Neural cell (in vitro differentiated cells): ENCODE data around the gene SMIM44. TPM values are rescaled to one million over a fixed set of nuclear protein-coding genes. Genes with fewer than 3 reads are reported as not detected.

Experiments used
- H2AFZ ChIP-seq: fragments of 200-600, 300-800 bp; sonication (generic), shearing (Covaris generic); 2 replicates; pipeline ENCODE4 v1.6.0; 2014; ENCODE audit warnings: low read depth, mild to moderate bottlenecking, antibody characterized with exemption, low read length, moderate library complexity
- H3F3A ChIP-seq: fragments of 200-600 bp; shearing (Covaris generic); 2 replicates; pipeline ENCODE4 v1.6.1; 2016; ENCODE audit warnings: mild to moderate bottlenecking, moderate library complexity, mixed read lengths, antibody characterized with exemption, low read length; ENCODE audit not compliant: insufficient read depth, poor library complexity, severe bottlenecking
- H3K27ac ChIP-seq: fragments of 200-600, 300-800 bp; sonication (generic), shearing (Covaris generic); 2 replicates; pipeline ENCODE4 v1.5.1; 2014; ENCODE audit warnings: mild to moderate bottlenecking, low read length, moderate library complexity
- H3K27me3 ChIP-seq: fragments of 300-800, 200-600 bp; sonication (generic), shearing (Covaris generic); 2 replicates; pipeline ENCODE4 v1.6.0; 2014; ENCODE audit warnings: mild to moderate bottlenecking, low read depth, low read length, moderate library complexity; ENCODE audit not compliant: insufficient read depth
- H3K36me3 ChIP-seq: fragments of 300-800, 200-600 bp; sonication (generic), shearing (Covaris generic); 2 replicates; pipeline ENCODE4 v1.5.1; 2014; ENCODE audit warnings: mild to moderate bottlenecking, antibody characterized with exemption, low read length, moderate library complexity; ENCODE audit not compliant: insufficient read depth
- H3K4me2 ChIP-seq: fragments of 300-800, 200-600 bp; sonication (generic), shearing (Covaris generic); 2 replicates; pipeline ENCODE4 v1.6.0; 2014; ENCODE audit warnings: mild to moderate bottlenecking, low read length
- H3K4me3 ChIP-seq: fragments of 300-800, 200-600 bp; sonication (generic), shearing (Covaris generic); 2 replicates; pipeline ENCODE4 v1.5.1; 2014; ENCODE audit warnings: mild to moderate bottlenecking, low read length, moderate library complexity
- H3K79me2 ChIP-seq: fragments of 200-600 bp; shearing (Covaris generic); replicated peaks from 2 replicates; pipeline ENCODE4 v1.6.0; 2014; ENCODE audit warnings: mild to moderate bottlenecking, low read length, moderate library complexity; ENCODE audit not compliant: insufficient read depth
- H3K9ac ChIP-seq: fragments of 300-800, 200-600 bp; sonication (generic), shearing (Covaris generic); 2 replicates; pipeline ENCODE4 v1.6.1; 2016; ENCODE audit warnings: mild to moderate bottlenecking, low read length, mixed read lengths
- H3K9me2 ChIP-seq: fragments of 200-600 bp; shearing (Covaris generic); 2 replicates; pipeline ENCODE4 v1.6.1; 2016; ENCODE audit warnings: mild to moderate bottlenecking, low read length, mixed read lengths; ENCODE audit not compliant: insufficient read depth
- H3K9me3 ChIP-seq: fragments of 200-600, 300-800 bp; sonication (generic), shearing (Covaris generic); 2 replicates; pipeline ENCODE4 v1.6.1; 2016; ENCODE audit warnings: mild to moderate bottlenecking, mixed run types, low read length, moderate library complexity, mixed read lengths
- H4K20me1 ChIP-seq: fragments of 200-600 bp; shearing (Covaris generic); 2 replicates; pipeline ENCODE4 v1.6.1; 2016; ENCODE audit warnings: mild to moderate bottlenecking, mixed run types; ENCODE audit not compliant: insufficient read depth
- CTCF ChIP-seq: fragments of 450-650 bp; IDR thresholded peaks from 2 replicates; pipeline ENCODE4 v1.5.1; 2014; ENCODE audit warnings: antibody characterized with exemption, mild to moderate bottlenecking, moderate library complexity; ENCODE audit not compliant: poor library complexity, severe bottlenecking
- EP300 ChIP-seq: fragments of 450-650 bp; conservative IDR thresholded peaks from 2 replicates; pipeline ENCODE4 v1.6.1; 2014; ENCODE audit warnings: antibody characterized with exemption, mild to moderate bottlenecking, moderate library complexity; ENCODE audit not compliant: poor library complexity, severe bottlenecking
- EZH2 ChIP-seq: fragments of 200-600, 300-800 bp; shearing (Covaris generic), sonication (generic); IDR thresholded peaks from 2 replicates; pipeline ENCODE4 v1.6.1; 2014; ENCODE audit warnings: antibody characterized with exemption, low read length, borderline replicate concordance, mild to moderate bottlenecking; ENCODE audit not compliant: insufficient read depth, poor library complexity, severe bottlenecking
- MXI1 ChIP-seq: fragments of 450-650 bp; conservative IDR thresholded peaks from 2 replicates; pipeline ENCODE4 v1.6.1; 2014; ENCODE audit warnings: antibody characterized with exemption, mild to moderate bottlenecking; ENCODE audit not compliant: poor library complexity, severe bottlenecking
- POLR2AphosphoS5 ChIP-seq: IDR thresholded peaks from 2 replicates; pipeline ENCODE4 v1.6.1; 2012
- RAD21 ChIP-seq: fragments of 450-650 bp; conservative IDR thresholded peaks from 2 replicates; pipeline ENCODE4 v1.6.1; 2014; ENCODE audit warnings: antibody characterized with exemption, mild to moderate bottlenecking, moderate library complexity
- REST ChIP-seq: IDR thresholded peaks from 2 replicates; pipeline ENCODE4 v1.6.1; 2012; ENCODE audit warnings: borderline replicate concordance
- SMC3 ChIP-seq: fragments of 450-650 bp; conservative IDR thresholded peaks from 2 replicates; pipeline ENCODE4 v1.6.1; 2014; ENCODE audit warnings: antibody characterized with exemption, mild to moderate bottlenecking, moderate library complexity; ENCODE audit not compliant: poor library complexity
- TAF1 ChIP-seq: IDR thresholded peaks from 2 replicates; pipeline ENCODE4 v1.6.1; 2012; ENCODE audit warnings: low read depth
- polyA plus RNA-seq: library from polyadenylated mRNA; depleted of rRNA; stranded (reverse); fragments of >200 nt; gene quantifications from 2 replicates; pipeline ENCODE4 v1.2.3, GENCODE V29; 2014

The SMIM44 gene
- polyA plus RNA-seq, 1 donor from 2014 or later: not detected

- Histone ChIP-seq H3K27me3 (no peaks in the 10 kb centered on the region), H2AFZ (no peak overlapping the region), H3K9me3 (no peaks in the 10 kb centered on the region), H3K36me3 (no peaks in the 10 kb centered on the region), H3K9me2 (no peaks in the 10 kb centered on the region), H3K9ac (no peak overlapping the region), H3K4me2 (no peak overlapping the region), H3K79me2 (no peaks in the 10 kb centered on the region), H4K20me1 (no peaks in the 10 kb centered on the region), H3K27ac (no peak overlapping the region), H3K4me3 (no peak overlapping the region), H3F3A (no peaks in the 10 kb centered on the region)
- TF ChIP-seq RAD21 (no peak), EP300 (no peak), TAF1 (no peak), MXI1 (no peak), CTCF (no peak), POLR2AphosphoS5 (no peak), REST (no peak), EZH2 (no peak), SMC3 (no peak)
These were observed 43.2 kb downstream of the SMIM44 start for GRCh38 chr19:3440082-3440481.

GRCh38 chr19:3434630-3435553 lies 48.3 kb downstream of the SMIM44 start:
- no peaks in the 10 kb centered on the region for H3K9me2 ChIP-seq
- no peaks in the 10 kb centered on the region for H3K79me2 ChIP-seq
- H3K4me3 ChIP-seq: peak overlapping the region; percentile 71
- peak overlapping the region; percentile 92 for H3K27ac ChIP-seq
- H3K9me3 ChIP-seq: no peaks in the 10 kb centered on the region
- H2AFZ ChIP-seq: peak overlapping the region; percentile 92
- H3K27me3 ChIP-seq: no peaks in the 10 kb centered on the region
- TF ChIP-seq REST (no peak), TAF1 (no peak), EZH2 (no peak), POLR2AphosphoS5 (peak; percentile 73), EP300 (no peak), MXI1 (peak; percentile 82), CTCF (peak; percentile 23), RAD21 (no peak), SMC3 (no peak)
- peak overlapping the region; percentile 98 for H3K4me2 ChIP-seq
- H4K20me1 ChIP-seq: no peaks in the 10 kb centered on the region
- H3K9ac ChIP-seq: peak overlapping the region; percentile 85
- no peaks in the 10 kb centered on the region for H3K36me3 ChIP-seq
- no peaks in the 10 kb centered on the region for H3F3A ChIP-seq
